Effector memory CD8-positive, alpha-beta T cell (primary cell): ENCODE results near the gene COQ4.

ENCODE experiments used
- ATAC-seq: fragments of 150-1000 bp; cut with Tn5 transposase; replicated peaks from 2 replicates; pipeline ENCODE4 v1.10.0; 2021; ENCODE audit warnings: mild to moderate bottlenecking, moderate library complexity
- DNase-seq, 3 experiments: peaks; one replicate each; pipeline ENCODE4 v3.0.0; 2021
- H3K27ac Mint-ChIP-seq, 2 donors: one replicate each; pipeline ENCODE4 v1.8.0; 2022; ENCODE audit warnings: mild to moderate bottlenecking in 2 of 2, mixed read lengths in 2 of 2, moderate library complexity in 2 of 2
- H3K27me3 Mint-ChIP-seq, 2 donors: one replicate each; pipeline ENCODE4 v1.8.0; 2022; ENCODE audit warnings: mixed read lengths in 2 of 2
- H3K36me3 Mint-ChIP-seq: one replicate; pipeline ENCODE4 v1.8.0; 2022; ENCODE audit warnings: mild to moderate bottlenecking, moderate library complexity, mixed read lengths; ENCODE audit not compliant: insufficient read depth
- H3K4me1 Mint-ChIP-seq, 2 donors: one replicate each; pipeline ENCODE4 v1.8.0; 2022; ENCODE audit warnings: low read depth in 2 of 2, mixed read lengths in 2 of 2
- H3K4me3 Mint-ChIP-seq, 2 donors: one replicate each; pipeline ENCODE4 v1.8.0; 2022; ENCODE audit warnings: mild to moderate bottlenecking in 2 of 2, mixed read lengths in 2 of 2, moderate library complexity in 2 of 2
- H3K9me3 Mint-ChIP-seq, 2 donors: one replicate each; pipeline ENCODE4 v1.8.0; 2022; ENCODE audit warnings: mixed read lengths in 2 of 2

COQ4 gene

DNA sequence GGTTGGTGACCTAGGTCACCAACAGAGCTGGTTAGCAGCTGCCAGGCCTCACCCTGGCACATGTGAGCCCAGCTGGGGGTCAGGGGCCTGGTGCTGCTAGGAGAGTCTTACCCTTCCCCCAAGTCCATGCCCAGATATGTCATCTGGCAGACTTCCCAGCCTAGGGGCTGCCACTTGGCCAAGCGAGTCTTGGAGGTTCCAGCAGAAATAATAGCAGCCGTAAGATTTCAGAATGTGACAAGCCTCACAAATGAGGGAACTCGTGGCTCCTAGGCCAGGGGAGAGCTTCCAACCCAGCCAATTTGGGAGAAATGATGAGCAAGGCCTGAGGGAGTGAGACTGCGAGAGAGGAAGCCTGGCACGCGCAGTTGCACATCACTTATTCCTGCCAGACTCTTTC is 59.6 kb downstream of the COQ4 start:
- Mint-ChIP-seq H3K4me1 (peaks cover 3 to 9% of the 10 kb centered on the region in 2 donors), H3K27ac (no peak overlapping the region), H3K36me3 (peaks cover 35% of the 10 kb centered on the region), H3K27me3 (no peaks in the 10 kb centered on the region), H3K9me3 (no peaks in the 10 kb centered on the region), H3K4me3 (no peak overlapping the region)
- no peak for DNase-seq
- no peak for ATAC-seq

DNA sequence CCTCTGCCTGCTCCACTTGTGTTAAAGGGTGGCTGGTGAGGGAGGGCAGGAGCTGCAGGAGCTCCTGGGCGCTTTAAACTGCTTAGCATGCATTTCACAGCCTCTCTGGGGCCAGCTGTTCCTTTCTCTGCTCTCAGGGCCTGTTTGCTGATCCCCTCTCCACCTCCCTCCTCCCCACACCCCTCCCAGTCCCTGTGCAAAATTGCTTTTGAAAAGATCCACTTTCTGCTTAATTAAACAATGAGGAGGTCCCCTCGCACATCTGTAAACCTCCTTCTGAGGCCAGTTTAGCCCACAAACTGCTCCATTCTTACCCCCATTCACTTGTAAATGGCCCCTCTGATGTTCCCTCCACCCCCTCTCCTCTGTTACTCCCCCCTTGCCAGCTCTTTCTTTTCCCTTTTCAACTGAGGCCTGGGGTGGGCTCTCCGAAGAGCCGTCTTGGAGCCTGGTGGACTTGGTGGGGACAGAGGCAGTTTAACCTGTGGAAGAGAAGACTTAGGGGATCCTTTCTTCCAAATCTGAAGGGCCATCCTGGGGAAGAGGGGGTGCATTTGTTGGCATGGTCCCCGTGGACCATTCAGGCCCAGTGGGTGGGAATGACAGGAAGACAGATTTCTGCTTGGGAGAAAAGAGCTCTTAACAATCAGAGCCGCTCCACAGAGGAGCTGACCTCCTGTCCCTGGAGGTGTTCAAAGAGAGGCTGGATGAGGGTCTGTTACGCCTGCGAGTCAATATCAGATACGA is 60.5 kb downstream of the COQ4 start:
- ATAC-seq (no peak), DNase-seq (no peak)
- Mint-ChIP-seq H3K36me3 (peaks cover 34% of the 10 kb centered on the region), H3K4me3 (no peak overlapping the region), H3K9me3 (no peaks in the 10 kb centered on the region), H3K27me3 (no peaks in the 10 kb centered on the region), H3K27ac (no peak overlapping the region), H3K4me1 (peaks cover 3 to 9% of the 10 kb centered on the region in 2 donors)
